AG09309 (cell line): Measurements from ENCODE around the gene UBA1.

Experiments used
- DNase-seq: peaks from one replicate; pipeline ENCODE4 v3.0.0-alpha.2; 2010; ENCODE audit warnings: low read depth
- H3K4me3 ChIP-seq: 2 replicates; pipeline ENCODE4 v1.5.1; 2011; ENCODE audit warnings: mild to moderate bottlenecking, low read depth, low read length, moderate library complexity; ENCODE audit not compliant: control insufficient read depth
- CTCF ChIP-seq: IDR thresholded peaks from 2 replicates; pipeline ENCODE4 v1.5.1; 2011; ENCODE audit warnings: mild to moderate bottlenecking, low read depth, low read length, inconsistent platforms; ENCODE audit not compliant: insufficient read depth, control insufficient read depth; ENCODE audit errors: missing control alignments

Gene UBA1

GRCh38 chrX:47208108-47208507 is 14.5 kb downstream of the UBA1 start:
- no peak overlapping the region for H3K4me3 ChIP-seq
- no peak for DNase-seq
- TF ChIP-seq CTCF = no peak

DNA sequence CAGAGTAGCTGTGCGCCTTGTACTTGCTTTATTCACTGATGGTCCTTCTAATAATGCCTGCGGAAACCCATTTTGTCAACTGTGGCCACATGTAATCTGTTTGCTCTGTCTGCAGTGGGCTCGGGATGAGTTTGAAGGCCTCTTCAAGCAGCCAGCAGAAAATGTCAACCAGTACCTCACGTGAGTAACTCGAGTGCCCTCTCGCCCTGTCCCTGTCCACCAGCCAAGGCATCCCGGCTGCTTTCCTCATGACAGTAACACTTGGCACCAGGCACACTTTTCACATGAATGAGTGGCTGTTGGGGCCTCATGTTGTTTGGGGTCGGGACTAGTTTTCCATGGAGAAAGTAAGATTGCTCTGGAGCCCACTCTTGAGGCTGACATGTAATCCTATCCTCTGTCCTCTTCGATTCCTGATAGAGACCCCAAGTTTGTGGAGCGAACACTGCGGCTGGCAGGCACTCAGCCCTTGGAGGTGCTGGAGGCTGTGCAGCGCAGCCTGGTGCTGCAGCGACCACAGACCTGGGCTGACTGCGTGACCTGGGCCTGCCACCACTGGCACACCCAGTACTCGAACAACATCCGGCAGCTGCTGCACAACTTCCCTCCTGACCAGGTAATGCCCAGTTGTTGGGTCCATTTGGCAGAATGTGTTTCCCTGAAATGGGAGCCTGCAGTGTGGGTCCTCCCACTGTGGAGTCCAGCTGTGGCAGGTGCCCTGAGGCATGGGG is 16.0 kb downstream of the UBA1 start:
- no peak for TF ChIP-seq CTCF
- no peak for DNase-seq
- no peak overlapping the region for H3K4me3 ChIP-seq

GRCh38 chrX:47210661-47211425 is 17.2 kb downstream of the UBA1 start:
- no peak overlapping the region for H3K4me3 ChIP-seq
- DNase-seq = no peak
- no peak for TF ChIP-seq CTCF

GRCh38 chrX:47212381-47213293 is 19.0 kb downstream of the UBA1 start:
- TF ChIP-seq CTCF = no peak
- DNase-seq = no peak
- no peak overlapping the region for H3K4me3 ChIP-seq

- no peak for DNase-seq
- no peak for TF ChIP-seq CTCF
- H3K4me3 ChIP-seq = no peak overlapping the region
These were observed 20.9 kb downstream of the UBA1 start for GRCh38 chrX:47214435-47215077.
